Kidney epithelial cell (primary cell): ENCODE results near the gene CELSR2. TPM values are rescaled to one million over a fixed set of nuclear protein-coding genes. Genes with fewer than 3 reads are reported as not detected.

Source experiments
- DNase-seq: peaks from one replicate; pipeline ENCODE4 v3.0.0-alpha.2; 2010; ENCODE audit warnings: low read depth
- H3K27me3 ChIP-seq: 2 replicates; pipeline ENCODE4 v1.6.0; 2011; ENCODE audit warnings: low read length; ENCODE audit not compliant: control insufficient read depth, insufficient read depth
- H3K36me3 ChIP-seq: 2 replicates; pipeline ENCODE4 v1.5.1; 2011; ENCODE audit warnings: low read length; ENCODE audit not compliant: control insufficient read depth, insufficient read depth
- H3K4me3 ChIP-seq: 2 replicates; pipeline ENCODE4 v1.5.1; 2011; ENCODE audit warnings: low read depth, mild to moderate bottlenecking, control low read depth, low read length
- total RNA-seq: library from RNA; depleted of rRNA; stranded (reverse); fragments of >200 nt; gene quantifications from 2 replicates; pipeline ENCODE4 v1.2.3, GENCODE V29; 2015
- TF ChIP-seq, protein P1 (sequence below): IDR thresholded peaks from 2 replicates; pipeline ENCODE4 v1.5.1; 2011; ENCODE audit warnings: mild to moderate bottlenecking, moderate library complexity, low read length, control low read depth, inconsistent platforms; ENCODE audit not compliant: insufficient read depth, poor library complexity, severe bottlenecking

Gene CELSR2
- total RNA-seq, 1 donor from 2014 or later: 18.1 TPM

GRCh38 chr1:109315288-109315687 is 65.9 kb downstream of the CELSR2 start:
- TF ChIP-seq, protein P1, sequence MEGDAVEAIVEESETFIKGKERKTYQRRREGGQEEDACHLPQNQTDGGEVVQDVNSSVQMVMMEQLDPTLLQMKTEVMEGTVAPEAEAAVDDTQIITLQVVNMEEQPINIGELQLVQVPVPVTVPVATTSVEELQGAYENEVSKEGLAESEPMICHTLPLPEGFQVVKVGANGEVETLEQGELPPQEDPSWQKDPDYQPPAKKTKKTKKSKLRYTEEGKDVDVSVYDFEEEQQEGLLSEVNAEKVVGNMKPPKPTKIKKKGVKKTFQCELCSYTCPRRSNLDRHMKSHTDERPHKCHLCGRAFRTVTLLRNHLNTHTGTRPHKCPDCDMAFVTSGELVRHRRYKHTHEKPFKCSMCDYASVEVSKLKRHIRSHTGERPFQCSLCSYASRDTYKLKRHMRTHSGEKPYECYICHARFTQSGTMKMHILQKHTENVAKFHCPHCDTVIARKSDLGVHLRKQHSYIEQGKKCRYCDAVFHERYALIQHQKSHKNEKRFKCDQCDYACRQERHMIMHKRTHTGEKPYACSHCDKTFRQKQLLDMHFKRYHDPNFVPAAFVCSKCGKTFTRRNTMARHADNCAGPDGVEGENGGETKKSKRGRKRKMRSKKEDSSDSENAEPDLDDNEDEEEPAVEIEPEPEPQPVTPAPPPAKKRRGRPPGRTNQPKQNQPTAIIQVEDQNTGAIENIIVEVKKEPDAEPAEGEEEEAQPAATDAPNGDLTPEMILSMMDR: no peak
- H3K36me3 ChIP-seq: peaks cover 1% of the 10 kb centered on the region
- no peak for DNase-seq

GRCh38 chr1:109316506-109316905 is 67.2 kb downstream of the CELSR2 start:
- Histone ChIP-seq H3K4me3 (no peak overlapping the region), H3K36me3 (peaks cover 1% of the 10 kb centered on the region), H3K27me3 (no peaks in the 10 kb centered on the region)
- TF ChIP-seq, protein P1: no peak
- no peak for DNase-seq

More at GRCh38 chr1:109315288-109315687, 65.9 kb downstream of the CELSR2 start:
- Histone ChIP-seq H3K4me3 (no peak overlapping the region), H3K27me3 (no peaks in the 10 kb centered on the region)

- Histone ChIP-seq H3K36me3 (peaks cover 3% of the 10 kb centered on the region), H3K27me3 (no peaks in the 10 kb centered on the region), H3K4me3 (no peak overlapping the region)
- DNase-seq: no peak
- TF ChIP-seq, protein P1: no peak
Observed at GRCh38 chr1:109319114-109319513, 69.8 kb downstream of the CELSR2 start.

GRCh38 chr1:109322974-109323373 is 73.6 kb downstream of the CELSR2 start:
- TF ChIP-seq, protein P1: no peak
- Histone ChIP-seq H3K4me3 (no peak overlapping the region), H3K36me3 (peaks cover 2% of the 10 kb centered on the region), H3K27me3 (no peaks in the 10 kb centered on the region)
- no peak for DNase-seq

Other genes with a start within 250 kb of the CELSR2 start
- 10.1 and 11.5 TPM in 2 replicates for gene WDR47, start 207.4 kb upstream of the CELSR2 start, total RNA-seq
- gene TAF13, start 173.5 kb upstream of the CELSR2 start, total RNA-seq: 41.4 and 55.0 TPM in 2 replicates
- 20.1 and 20.4 TPM in 2 replicates for gene TMEM167B, start 158.8 kb upstream of the CELSR2 start, total RNA-seq
- gene ELAPOR1, start 135.4 kb upstream of the CELSR2 start, total RNA-seq: 0.08 TPM in 1 of 2 replicates, not detected in the other
- gene SARS1, start 35.6 kb upstream of the CELSR2 start, total RNA-seq: 367 and 411 TPM in 2 replicates
- gene PSRC1, start 33.6 kb downstream of the CELSR2 start, total RNA-seq: 5.5 and 8.2 TPM in 2 replicates
- not detected in 2 replicates for gene MYBPHL, start 57.5 kb downstream of the CELSR2 start, total RNA-seq
- 63.5 and 65.2 TPM in 2 replicates for gene SORT1, start 148.4 kb downstream of the CELSR2 start, total RNA-seq
- gene PSMA5, start 176.9 kb downstream of the CELSR2 start, total RNA-seq: 65.7 and 73.7 TPM in 2 replicates
- 0.14 and 1.2 TPM in 2 replicates for gene SYPL2, start 217.0 kb downstream of the CELSR2 start, total RNA-seq
- 6.7 and 8.3 TPM in 2 replicates for gene ATXN7L2, start 234.4 kb downstream of the CELSR2 start, total RNA-seq
- 9.5 and 13.0 TPM in 2 replicates for gene CYB561D1, start 244.6 kb downstream of the CELSR2 start, total RNA-seq